DOHH2 (cell line): ENCODE results near the gene ARHGEF7.

ENCODE experiments used
- CTCF ChIP-seq: fragments of 200-600 bp; sonication (generic); IDR thresholded peaks from one replicate; pipeline ENCODE4 v1.5.1; 2014; ENCODE audit warnings: antibody characterized with exemption, mild to moderate bottlenecking, low read depth, low read length; ENCODE audit not compliant: poor library complexity, severe bottlenecking
- EZH2phosphoT487 ChIP-seq: fragments of 200-600 bp; sonication (generic); IDR thresholded peaks from 2 replicates; pipeline ENCODE4 v1.6.1; 2017; ENCODE audit warnings: borderline replicate concordance, mild to moderate bottlenecking, antibody characterized with exemption, low read length, moderate library complexity, mixed read lengths

- TF ChIP-seq CTCF = no peak
- no peak for TF ChIP-seq EZH2phosphoT487
Observed at GRCh38 chr13:111295886-111296285, 180.8 kb downstream of the ARHGEF7 start.
